CD4-positive, alpha-beta T cell treated with Interleukin-10 for 1 hour (primary cell): ENCODE data around the gene ASIC3.
"Not testable (repeated sequence)": the region's sequence is repeated elsewhere in the genome, so short reads cannot be mapped to it uniquely, and the experiment has no call there.

ENCODE experiments used
- DNase-seq: peaks from one replicate; pipeline ENCODE4 v3.0.0-alpha.2; 2020

Gene ASIC3

DNA sequence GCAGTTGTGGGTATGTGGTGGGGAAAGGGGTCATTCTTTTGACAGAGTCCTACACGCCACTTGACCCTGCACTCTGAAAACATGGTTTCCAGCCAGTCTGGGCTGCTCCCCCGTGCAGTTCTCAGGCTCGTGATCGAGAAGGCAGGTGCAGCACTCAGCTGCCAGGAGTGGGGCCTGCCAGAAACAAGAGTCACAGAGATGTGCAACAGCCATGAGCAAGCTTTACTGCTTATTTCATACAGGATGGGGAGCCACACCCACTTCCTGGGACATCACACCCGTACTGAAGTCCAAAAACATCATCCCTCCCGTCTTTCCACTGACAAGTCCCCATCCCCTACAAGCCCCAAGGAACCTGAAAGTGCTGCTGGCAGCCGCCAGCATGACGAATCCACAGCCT, 33.4 kb upstream of the ASIC3 start:
- peak; percentile 46 for DNase-seq

DNA sequence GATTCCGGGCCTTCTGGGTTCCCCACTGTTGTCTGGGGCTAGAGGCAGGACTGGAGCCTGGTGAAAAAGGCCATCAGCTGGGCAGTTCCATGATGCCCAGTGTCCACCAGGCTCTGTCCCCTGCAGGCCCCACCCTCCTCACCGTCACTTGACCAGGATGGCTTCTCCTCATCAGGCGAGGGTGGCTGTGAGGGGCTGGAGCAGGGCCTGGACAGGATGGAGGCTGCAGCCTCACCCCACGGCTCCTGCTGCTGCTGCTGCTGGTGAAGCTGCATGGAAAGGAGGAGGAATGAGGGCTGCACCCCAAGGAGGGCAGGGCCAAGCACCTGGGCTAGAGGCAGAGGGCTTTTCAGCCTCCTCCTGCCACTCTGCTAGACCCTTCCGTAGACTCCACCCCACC, 32.4 kb upstream of the ASIC3 start:
- DNase-seq: no peak

DNA sequence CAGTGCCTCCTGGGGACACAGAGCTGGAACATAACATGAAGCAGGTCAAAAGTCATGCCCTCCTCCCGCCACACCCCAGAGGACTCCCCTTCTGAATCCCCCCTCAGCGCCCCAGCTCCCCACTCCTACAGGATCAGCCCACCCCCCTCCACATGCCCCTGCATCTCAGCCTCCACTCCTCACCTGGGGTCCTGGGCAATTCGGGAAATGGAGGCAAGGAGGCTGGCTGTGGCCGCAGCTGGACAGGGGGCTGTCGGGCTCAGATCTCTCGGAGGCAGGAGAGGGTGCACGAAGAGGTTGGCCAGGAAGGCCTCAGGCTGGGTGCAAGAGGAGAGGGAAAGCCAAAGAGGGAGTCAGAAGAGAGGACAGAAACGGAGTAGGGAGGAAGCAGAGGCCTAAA, 31.8 kb upstream of the ASIC3 start:
- DNase-seq: no peak

DNA sequence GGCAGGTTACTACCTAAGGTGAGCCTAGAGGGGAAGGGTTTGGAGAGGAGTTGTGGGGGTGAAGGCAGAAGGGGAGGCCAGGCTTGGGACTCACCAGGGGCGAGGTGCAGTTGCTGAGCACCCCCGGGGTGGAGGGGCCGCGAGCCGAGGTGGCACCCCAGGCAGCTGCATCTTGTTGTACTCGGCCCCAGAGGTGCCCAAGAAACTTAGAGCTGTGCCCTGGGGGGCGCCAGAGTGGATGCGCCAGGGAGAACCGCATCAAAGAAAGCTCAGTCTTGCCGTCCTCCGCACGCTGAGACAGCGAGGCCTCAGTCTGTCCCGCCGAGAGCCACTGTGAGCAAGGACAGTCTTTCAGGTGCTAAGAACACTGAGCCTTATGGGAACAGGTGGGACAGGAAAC, 31.4 kb upstream of the ASIC3 start:
- no peak for DNase-seq

DNA sequence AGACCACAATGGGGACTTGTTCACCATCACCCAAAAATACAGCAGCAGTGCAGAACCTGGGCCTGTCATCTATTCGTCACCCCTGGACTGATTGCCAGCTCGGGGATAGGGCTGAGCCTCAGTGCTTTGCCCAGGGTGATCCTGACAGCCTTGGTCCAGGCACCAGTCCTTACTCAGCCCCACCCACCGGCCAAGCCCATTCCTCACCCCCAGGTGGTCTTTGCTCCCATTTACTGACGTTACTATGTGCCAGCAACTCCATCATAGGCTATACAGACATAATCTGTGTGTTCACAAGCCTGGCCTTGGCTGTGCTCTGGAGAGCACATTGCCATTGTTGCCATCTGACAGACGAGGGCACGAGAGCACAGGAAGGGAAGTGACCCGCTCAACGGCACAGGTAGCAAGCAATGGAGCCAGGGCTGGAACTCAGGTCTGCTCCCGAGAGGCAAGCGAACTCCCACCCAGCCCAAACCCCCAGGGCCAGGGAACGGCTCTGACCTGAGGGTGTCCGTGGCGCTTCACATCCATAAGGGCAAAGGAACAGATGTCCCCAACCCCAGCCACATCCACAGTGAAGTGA, 30.9 kb upstream of the ASIC3 start:
- DNase-seq: no peak

GRCh38 chr7:151017953-151018420, 30.3 kb upstream of the ASIC3 start:
- DNase-seq: peak; percentile 85

DNA sequence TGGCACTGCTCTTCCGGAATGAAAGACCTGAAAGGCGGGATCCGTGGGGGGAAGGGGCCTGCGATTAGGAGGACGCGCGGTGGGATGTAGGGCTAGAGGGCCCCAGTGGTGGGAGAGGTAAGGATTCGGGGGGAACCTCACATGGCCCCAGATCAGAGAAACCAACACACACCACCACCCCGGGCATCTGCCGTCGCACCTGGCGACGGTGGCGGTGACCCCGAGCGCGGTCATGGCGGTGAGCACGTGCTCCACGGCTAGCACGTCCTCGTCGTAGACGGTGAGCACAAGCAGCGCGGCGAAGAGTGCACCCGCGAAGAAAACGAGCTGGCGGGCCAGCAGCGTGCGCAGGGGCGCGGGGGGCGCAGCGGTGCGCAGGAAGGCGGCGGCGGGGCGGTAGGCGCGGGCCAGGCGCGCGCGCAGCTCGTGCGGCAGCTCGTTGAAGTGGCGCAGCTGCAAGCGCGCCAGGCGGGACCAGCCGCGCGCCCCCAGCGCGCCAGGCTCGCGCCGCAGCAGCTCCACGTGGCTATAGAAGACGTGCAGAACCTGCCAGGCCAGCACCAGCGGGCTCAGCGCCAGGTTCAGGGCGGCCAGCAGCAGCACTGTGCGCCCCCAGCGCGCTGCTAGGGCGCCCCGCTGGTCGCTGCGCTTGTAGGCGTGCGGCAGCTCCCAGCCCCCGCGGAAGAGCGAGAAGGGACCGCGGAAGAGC, 29.8 kb upstream of the ASIC3 start:
- DNase-seq: peak; percentile 43

GRCh38 chr7:151019130-151019447, 29.2 kb upstream of the ASIC3 start:
- no peak for DNase-seq

GRCh38 chr7:151020231-151020630, 28.1 kb upstream of the ASIC3 start:
- no peak for DNase-seq

GRCh38 chr7:151023232-151023631, 25.1 kb upstream of the ASIC3 start:
- DNase-seq: no peak

DNA sequence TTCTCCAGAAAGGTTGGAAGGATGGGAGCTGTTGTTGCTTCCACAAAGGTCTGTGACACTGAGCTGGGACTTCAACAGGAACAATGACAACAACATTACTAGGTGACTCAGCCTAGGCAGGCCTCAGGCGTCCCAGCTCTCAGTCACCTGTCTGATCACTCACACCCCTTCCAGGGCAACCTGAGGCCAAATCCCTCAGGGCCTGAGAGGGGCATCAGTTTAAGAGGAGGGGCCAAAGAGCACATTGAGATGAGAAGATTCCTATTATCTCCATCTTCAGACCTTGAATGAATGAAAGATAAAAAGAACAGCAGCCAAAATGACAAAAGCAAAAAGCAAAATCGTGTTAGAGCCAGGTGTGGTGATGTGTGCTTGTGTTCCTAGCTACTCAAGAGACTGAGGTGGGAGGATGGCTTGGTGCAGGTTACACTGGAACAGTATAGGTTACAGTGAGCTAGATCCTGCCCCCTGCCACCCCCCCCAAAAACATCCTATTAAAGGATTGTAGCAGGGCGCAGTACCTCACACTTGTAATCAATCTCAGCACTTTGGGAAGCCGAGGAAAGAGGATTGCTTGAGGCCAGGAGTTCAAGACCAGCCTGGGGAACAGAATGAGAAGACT, 23.8 kb upstream of the ASIC3 start, which contains the start of gene ATG9B:
ATG9B (minus strand) TSS at position 60 of the 622 bp plus-strand sequence. CDS start 71 bp downstream, outside the sequence.
- DNase-seq: no peak

- no peak for DNase-seq
Measured at GRCh38 chr7:151025924-151026671, 22.2 kb upstream of the ASIC3 start.

GRCh38 chr7:151026771-151027727, 21.3 kb upstream of the ASIC3 start:
- not testable (repeated sequence) for DNase-seq

- not testable (repeated sequence) for DNase-seq
Measured at GRCh38 chr7:151027728-151028130, 20.6 kb upstream of the ASIC3 start.

DNA sequence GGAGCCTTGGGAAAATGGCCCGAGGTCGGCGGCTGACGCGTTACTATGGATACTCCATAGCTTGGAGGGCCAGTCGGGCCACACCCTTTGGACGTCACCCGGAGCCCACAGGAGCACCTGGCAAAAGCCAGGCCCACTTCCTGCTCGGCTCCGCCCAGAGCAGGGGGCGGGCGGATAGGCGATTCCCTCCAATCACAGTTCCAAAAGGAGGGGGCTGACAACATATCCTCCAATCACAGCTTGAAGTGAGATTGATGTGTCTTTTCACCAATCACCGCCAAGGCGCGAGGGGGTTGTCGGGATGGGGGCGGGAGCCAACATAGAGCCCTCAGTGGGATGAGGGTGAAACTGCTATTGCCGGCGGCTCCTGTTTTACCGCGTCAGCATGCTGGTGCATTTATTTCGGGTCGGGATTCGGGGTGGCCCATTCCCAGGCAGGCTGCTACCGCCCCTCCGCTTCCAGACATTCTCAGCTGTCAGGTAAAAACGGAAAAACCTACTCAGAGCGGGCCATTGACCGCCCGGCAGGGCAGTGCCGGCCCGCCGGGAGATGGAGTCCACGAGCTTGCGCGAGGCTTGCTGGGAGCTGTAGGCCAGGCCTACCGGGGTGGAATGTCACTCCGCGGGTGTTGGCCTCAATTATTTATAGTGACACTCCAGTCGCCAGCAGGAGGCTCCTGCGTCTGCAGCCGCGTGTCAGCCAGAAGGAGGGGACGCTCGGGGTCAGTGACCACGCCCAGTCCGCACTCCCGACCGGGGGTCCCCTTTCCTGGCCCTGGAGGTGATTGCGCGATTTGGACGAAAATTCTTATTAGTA, 20.0 kb upstream of the ASIC3 start, which contains the start of gene ABCB8:
ABCB8 (plus strand) TSS at position 320 of the 817 bp plus-strand sequence; CDS start at position 386, 66 bp downstream.
- peak; percentile 100 for DNase-seq

GRCh38 chr7:151028948-151029501, 19.3 kb upstream of the ASIC3 start:
- DNase-seq: no peak

GRCh38 chr7:151031011-151031410, 17.3 kb upstream of the ASIC3 start:
- DNase-seq: no peak

GRCh38 chr7:151032936-151033863, 15.1 kb upstream of the ASIC3 start:
- no peak for DNase-seq

DNA sequence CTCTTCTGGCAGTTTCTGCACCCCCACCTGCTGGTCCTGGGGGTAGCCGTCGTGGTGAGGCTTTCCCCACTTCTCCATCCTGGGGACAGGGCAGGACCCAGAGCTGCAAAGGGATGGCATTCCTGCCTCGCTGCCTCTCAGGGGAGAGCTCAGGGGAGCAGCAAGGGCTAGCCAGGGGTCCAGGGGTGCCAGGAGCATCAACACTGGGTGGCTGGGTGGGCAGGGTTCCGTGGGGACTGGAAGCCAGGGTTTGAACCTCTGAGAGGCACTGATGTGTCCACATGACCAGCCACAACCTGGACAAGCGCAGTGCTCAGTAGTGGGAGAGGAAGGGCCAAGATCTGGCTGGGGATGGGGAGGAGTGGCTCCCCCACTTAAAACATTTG, 14.5 kb upstream of the ASIC3 start:
- DNase-seq: no peak
